Measurements from ENCODE around the gene DEPP1. TPM values are rescaled to one million over a fixed set of nuclear protein-coding genes. Genes with fewer than 3 reads are reported as not detected.

DEPP1 gene
- polyA plus RNA-seq, 1 experiment: 11.9 TPM

- Histone ChIP-seq H3K27me3 (ENCODE audit: control insufficient read depth, insufficient read depth, low read length) (no peaks in the 10 kb centered on the region), H3K36me3 (ENCODE audit: control insufficient read depth, insufficient read depth, low read length) (no peaks in the 10 kb centered on the region), H3K4me3 (ENCODE audit: low read depth, low read length) (no peak overlapping the region)
- POLR2A ChIA-PET: no interaction called here
- CTCF ChIA-PET: interaction anchor here (0.6 to 4.1 kb wide), 5 partner anchors 11 to 89 kb away, joined by 3 to 32 read pairs (median 3); no protein-coding TSS in a partner anchor
- DNase-seq (ENCODE audit: low read depth): no peak
- TF ChIP-seq, protein P1, sequence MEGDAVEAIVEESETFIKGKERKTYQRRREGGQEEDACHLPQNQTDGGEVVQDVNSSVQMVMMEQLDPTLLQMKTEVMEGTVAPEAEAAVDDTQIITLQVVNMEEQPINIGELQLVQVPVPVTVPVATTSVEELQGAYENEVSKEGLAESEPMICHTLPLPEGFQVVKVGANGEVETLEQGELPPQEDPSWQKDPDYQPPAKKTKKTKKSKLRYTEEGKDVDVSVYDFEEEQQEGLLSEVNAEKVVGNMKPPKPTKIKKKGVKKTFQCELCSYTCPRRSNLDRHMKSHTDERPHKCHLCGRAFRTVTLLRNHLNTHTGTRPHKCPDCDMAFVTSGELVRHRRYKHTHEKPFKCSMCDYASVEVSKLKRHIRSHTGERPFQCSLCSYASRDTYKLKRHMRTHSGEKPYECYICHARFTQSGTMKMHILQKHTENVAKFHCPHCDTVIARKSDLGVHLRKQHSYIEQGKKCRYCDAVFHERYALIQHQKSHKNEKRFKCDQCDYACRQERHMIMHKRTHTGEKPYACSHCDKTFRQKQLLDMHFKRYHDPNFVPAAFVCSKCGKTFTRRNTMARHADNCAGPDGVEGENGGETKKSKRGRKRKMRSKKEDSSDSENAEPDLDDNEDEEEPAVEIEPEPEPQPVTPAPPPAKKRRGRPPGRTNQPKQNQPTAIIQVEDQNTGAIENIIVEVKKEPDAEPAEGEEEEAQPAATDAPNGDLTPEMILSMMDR (IDR thresholded peaks at IDR 0.05; ENCODE audit: insufficient read depth, low read depth, low read length): no peak
Observed at GRCh38 chr10:44979281-44980191, 927 bp upstream of the DEPP1 start.

GRCh38 chr10:44978213-44978569 is 418 bp downstream of the DEPP1 start:
- CTCF ChIA-PET: interaction anchor here (0.9 to 4.1 kb wide), 5 partner anchors 10 to 107 kb away, joined by 3 to 32 read pairs (median 3); partner anchors contain the start of gene ZNF22
- no peak for DNase-seq (ENCODE audit: low read depth)
- Histone ChIP-seq H3K4me3 (ENCODE audit: low read depth, low read length) (peak overlapping the region; percentile 28), H3K27me3 (ENCODE audit: control insufficient read depth, insufficient read depth, low read length) (no peaks in the 10 kb centered on the region), H3K36me3 (ENCODE audit: control insufficient read depth, insufficient read depth, low read length) (no peaks in the 10 kb centered on the region)
- POLR2A ChIA-PET: no interaction called here
- TF ChIP-seq, protein P1 (IDR thresholded peaks at IDR 0.05; ENCODE audit: insufficient read depth, low read depth, low read length): no peak

- no peak for DNase-seq (ENCODE audit: low read depth)
- TF ChIP-seq, protein P1 (IDR thresholded peaks at IDR 0.05; ENCODE audit: insufficient read depth, low read depth, low read length): no peak
- Histone ChIP-seq H3K4me3 (ENCODE audit: low read depth, low read length) (peak overlapping the region; percentile 12; the same call in 1 of the 2 replicates), H3K36me3 (ENCODE audit: control insufficient read depth, insufficient read depth, low read length) (no peaks in the 10 kb centered on the region), H3K27me3 (ENCODE audit: control insufficient read depth, insufficient read depth, low read length) (no peaks in the 10 kb centered on the region)
- POLR2A ChIA-PET: interaction anchor here (0.6 kb wide), 1 partner anchor 1295 kb away, joined by 3 read pairs; no protein-coding TSS in a partner anchor
- CTCF ChIA-PET: interaction anchor here (0.9 to 4.1 kb wide), 6 partner anchors 9 to 106 kb away, joined by 3 to 32 read pairs (median 3); partner anchors contain the start of gene ZNF22
Observed at GRCh38 chr10:44977287-44978212, 1.1 kb downstream of the DEPP1 start.

DNA sequence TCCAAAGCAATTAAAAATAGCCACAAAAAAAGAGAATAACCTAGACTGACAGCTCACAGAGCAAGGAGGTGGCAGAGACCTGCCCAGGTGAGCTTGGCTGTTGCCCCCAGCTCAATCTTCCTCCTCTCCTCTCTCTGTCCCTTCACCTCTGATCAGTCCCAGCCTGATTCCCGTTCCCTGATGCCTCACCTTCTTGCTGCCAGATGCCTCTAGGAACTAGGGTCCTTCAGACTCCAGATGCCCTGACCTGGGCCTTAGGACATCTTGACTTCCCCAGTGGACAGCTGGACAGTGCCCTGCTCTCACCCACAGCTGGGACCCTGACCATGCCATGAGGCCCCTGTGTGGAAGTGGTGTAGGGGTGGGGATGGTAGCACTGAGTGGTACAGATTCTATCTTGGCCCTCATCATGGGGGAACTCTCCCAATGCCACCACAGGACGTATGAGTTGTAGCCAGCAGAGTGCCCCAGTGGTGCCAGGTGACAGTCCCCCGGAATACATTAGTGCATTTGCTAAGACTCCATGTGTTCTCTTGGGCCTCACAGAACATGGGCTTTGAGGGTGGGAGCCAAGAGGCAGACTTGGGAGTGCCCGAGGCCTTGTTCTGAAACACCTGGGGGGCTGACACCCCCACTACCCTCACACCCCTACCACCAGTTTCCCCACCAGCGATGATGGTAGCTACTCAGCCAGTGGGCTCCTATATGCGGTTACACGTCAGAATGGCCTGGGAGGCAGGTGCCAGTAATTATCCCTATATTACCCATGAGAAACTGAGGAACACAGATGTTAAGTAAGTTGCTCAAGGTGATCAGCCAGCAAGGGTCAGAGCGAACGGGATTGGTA is 2.0 kb downstream of the DEPP1 start:
- no peaks in the 10 kb centered on the region for H3K27me3 ChIP-seq (ENCODE audit: control insufficient read depth, insufficient read depth, low read length)
- no peaks in the 10 kb centered on the region; the same call in 1 of the 2 replicates for H3K36me3 ChIP-seq (ENCODE audit: control insufficient read depth, insufficient read depth, low read length)
- no peak for DNase-seq (ENCODE audit: low read depth)
- ChIA-PET CTCF (interaction anchor here (0.9 to 1.6 kb wide), 9 partner anchors 9 to 48 kb away, joined by 3 to 17 read pairs (median 4); no protein-coding TSS in a partner anchor), POLR2A (interaction anchor here (0.6 kb wide), 1 partner anchor 1294 kb away, joined by 3 read pairs; no protein-coding TSS in a partner anchor)
- TF ChIP-seq, protein P1 (IDR thresholded peaks at IDR 0.05; ENCODE audit: insufficient read depth, low read depth, low read length): no peak
- no peak overlapping the region for H3K4me3 ChIP-seq (ENCODE audit: low read depth, low read length)
